IMR-90 (cell line): Measurements from ENCODE around the gene DNAJB2. TPM values are rescaled to one million over a fixed set of nuclear protein-coding genes. Genes with fewer than 3 reads are reported as not detected.

Experiments
- ATAC-seq: fragments of 200-7000 bp; cut with Tn5 transposase; 2 replicates; pipeline ENCODE4 v1.9.1; 2020; ENCODE audit warnings: low read depth, mild to moderate bottlenecking, moderate library complexity
- BruUV-seq: library from RNA; stranded (reverse); fragments of 400-500 nt; replicated peaks from 2 replicates; lab custom pipeline; 2021; lab: Mats Ljungman, UMichigan
- CTCF ChIA-PET: fragments of 300-600 bp; formaldehyde crosslinking; extraction: SDS; loops from one replicate; lab custom pipeline; 2021; ENCODE audit warnings: antibody characterized with exemption; lab: Yijun Ruan, JAX
- POLR2A ChIA-PET: fragments of 300-600 bp; sonication (Branson Sonifier 250); formaldehyde crosslinking; loops from one replicate; lab custom pipeline; 2022; ENCODE audit warnings: antibody characterized with exemption; ENCODE audit not compliant: unreplicated experiment; lab: Charles Lee
- DNase-seq: peaks from one replicate; pipeline ENCODE4 v3.0.0; 2013
- H2AFZ ChIP-seq: replicated peaks from 2 replicates; pipeline ENCODE3; 2013; ENCODE audit warnings: low read length, mild to moderate bottlenecking; ENCODE audit not compliant: poor library complexity
- H2AK5ac ChIP-seq: 2 replicates; pipeline ENCODE4 v1.6.1; 2013; ENCODE audit warnings: low read depth, low read length, inconsistent platforms
- H2AK9ac ChIP-seq: replicated peaks from 2 replicates; pipeline ENCODE3; 2013; ENCODE audit warnings: mild to moderate bottlenecking, low read depth, low read length, moderate library complexity; ENCODE audit not compliant: poor library complexity
- H2BK120ac ChIP-seq: 2 replicates; pipeline ENCODE4 v1.6.1; 2013; ENCODE audit warnings: low read depth, low read length, inconsistent platforms
- H2BK15ac ChIP-seq: 3 replicates; pipeline ENCODE4 v1.6.1; 2013; ENCODE audit warnings: low read depth, low read length, inconsistent platforms
- H2BK20ac ChIP-seq: 2 replicates; pipeline ENCODE4 v1.6.1; 2013; ENCODE audit warnings: low read depth, mild to moderate bottlenecking, inconsistent platforms, low read length, moderate library complexity
- H2BK5ac ChIP-seq: 2 replicates; pipeline ENCODE4 v1.6.1; 2013; ENCODE audit warnings: mild to moderate bottlenecking, low read depth, low read length, inconsistent platforms; ENCODE audit not compliant: poor library complexity, severe bottlenecking
- H3K14ac ChIP-seq: replicated peaks from 2 replicates; pipeline ENCODE4 v1.6.1; 2013; ENCODE audit warnings: low read depth, low read length, inconsistent platforms
- H3K18ac ChIP-seq: 2 replicates; pipeline ENCODE4 v1.6.1; 2013; ENCODE audit warnings: low read depth, low read length, control low read depth
- H3K23ac ChIP-seq: 2 replicates; pipeline ENCODE4 v1.6.1; 2013; ENCODE audit warnings: low read depth, low read length, inconsistent platforms
- H3K27ac ChIP-seq: 2 replicates; pipeline ENCODE4 v1.5.1; 2013; ENCODE audit warnings: mild to moderate bottlenecking, control low read depth, low read length; ENCODE audit not compliant: insufficient read depth
- H3K27me3 ChIP-seq: 2 replicates; pipeline ENCODE4 v1.6.1; 2013; ENCODE audit warnings: low read length; ENCODE audit not compliant: control insufficient read depth, insufficient read depth
- H3K36me3 ChIP-seq: 2 replicates; pipeline ENCODE4 v1.6.1; 2013; ENCODE audit warnings: low read length, mixed read lengths; ENCODE audit not compliant: control insufficient read depth, insufficient read depth
- H3K4ac ChIP-seq: 2 replicates; pipeline ENCODE4 v1.6.1; 2013; ENCODE audit warnings: low read depth, low read length, inconsistent platforms
- H3K4me1 ChIP-seq: 2 replicates; pipeline ENCODE4 v1.6.1; 2013; ENCODE audit warnings: low read length, mixed read lengths; ENCODE audit not compliant: control insufficient read depth, insufficient read depth
- H3K4me2 ChIP-seq: 2 replicates; pipeline ENCODE4 v1.6.1; 2013; ENCODE audit warnings: low read depth, mild to moderate bottlenecking, control low read depth, low read length, moderate library complexity
- H3K4me3 ChIP-seq: 2 replicates; pipeline ENCODE4 v1.5.1; 2013; ENCODE audit warnings: low read depth, mild to moderate bottlenecking, control low read depth, low read length, moderate library complexity; ENCODE audit not compliant: insufficient read depth
- H3K56ac ChIP-seq: 2 replicates; pipeline ENCODE4 v1.6.1; 2013; ENCODE audit warnings: low read length, inconsistent platforms; ENCODE audit not compliant: insufficient read depth; ENCODE audit errors: extremely low read depth
- H3K79me1 ChIP-seq, 2 experiments: 2 replicates each; pipeline ENCODE4 v1.6.1; 2013; ENCODE audit warnings: low read length in 2 of 2, inconsistent platforms in 1 of 2, low read depth in 1 of 2
- H3K9ac ChIP-seq: 2 replicates; pipeline ENCODE4 v1.6.1; 2013; ENCODE audit warnings: low read depth, low read length, control low read depth
- H3K9me1 ChIP-seq: 2 replicates; pipeline ENCODE4 v1.6.1; 2013; ENCODE audit warnings: low read length, inconsistent platforms; ENCODE audit not compliant: insufficient read depth
- H3K9me3 ChIP-seq: 2 replicates; pipeline ENCODE4 v1.6.1; 2013; ENCODE audit warnings: low read length; ENCODE audit not compliant: control insufficient read depth, insufficient read depth
- H4K20me1 ChIP-seq: 2 replicates; pipeline ENCODE4 v1.6.1; 2013; ENCODE audit warnings: low read length, inconsistent platforms; ENCODE audit not compliant: insufficient read depth
- H4K5ac ChIP-seq: 2 replicates; pipeline ENCODE4 v1.6.1; 2013; ENCODE audit warnings: mild to moderate bottlenecking, low read depth, low read length, control low read depth
- H4K8ac ChIP-seq, 2 experiments: 2 replicates each; pipeline ENCODE4 v1.6.1; 2013; ENCODE audit warnings: low read depth in 2 of 2, low read length in 2 of 2, control low read depth in 1 of 2, inconsistent platforms in 1 of 2
- H4K91ac ChIP-seq: 2 replicates; pipeline ENCODE4 v1.6.1; 2013; ENCODE audit warnings: low read depth, low read length, inconsistent platforms; ENCODE audit not compliant: insufficient read depth
- BHLHE40 ChIP-seq: fragments of 150-350 bp; IDR thresholded peaks from 2 replicates; pipeline ENCODE4 v1.6.1; 2016; ENCODE audit warnings: mild to moderate bottlenecking, low read depth, low read length
- CHD1 ChIP-seq: IDR thresholded peaks from 2 replicates; pipeline ENCODE4 v1.6.1; 2012; ENCODE audit warnings: low read depth, low read length, improper control_type of control experiment
- POLR2A ChIP-seq: IDR thresholded peaks from 2 replicates; pipeline ENCODE4 v1.6.1; 2012; ENCODE audit warnings: mild to moderate bottlenecking, low read depth, low read length
- RAD21 ChIP-seq: IDR thresholded peaks from 2 replicates; pipeline ENCODE4 v1.6.1; 2012; ENCODE audit warnings: low read length, improper control_type of control experiment
- RCOR1 ChIP-seq: IDR thresholded peaks from 2 replicates; pipeline ENCODE4 v1.6.1; 2012; ENCODE audit warnings: mild to moderate bottlenecking, low read length, improper control_type of control experiment; ENCODE audit not compliant: insufficient replicate concordance
- RFX5 ChIP-seq: IDR thresholded peaks from 2 replicates; pipeline ENCODE4 v1.8.0; 2012; ENCODE audit warnings: low read depth, mild to moderate bottlenecking, low read length, moderate library complexity
- SMC3 ChIP-seq: fragments of 150-350 bp; IDR thresholded peaks from 2 replicates; pipeline ENCODE4 v1.6.1; 2016; ENCODE audit warnings: low read depth, mild to moderate bottlenecking, antibody characterized with exemption, low read length, moderate library complexity
- WGBS, 2 experiments: methylation state at CpG; one replicate each; pipeline versions ENCODE4 v1.1.5 to v1.1.7; 2013; ENCODE audit warnings: missing lambda C conversion rate in 2 of 2; ENCODE audit not compliant: insufficient read length in 1 of 2; ENCODE audit errors: extremely low coverage in 2 of 2; 5-methylcytosine and 5-hydroxymethylcytosine counted together
- dilution Hi-C: fragments of 300-500 bp; cut with HindIII; formaldehyde crosslinking; loops from one replicate; pipeline ENCODE4 v1.14.3; 2018; ENCODE audit warnings: low sequenced_read_pairs; ENCODE audit not compliant: unreplicated experiment
- in situ Hi-C: fragments of 300-500 bp; cut with MboI; formaldehyde crosslinking; loops from 3 replicates; pipeline ENCODE4 v1.14.3; 2019; ENCODE audit warnings: low sequenced_read_pairs, inconsistent platforms, mixed read lengths
- intact Hi-C: fragments of 100-400 bp; cut with micrococcal nuclease; formaldehyde crosslinking; loops from 2 replicates; pipeline ENCODE4 v1.10.0; 2022
- polyA plus RNA-seq, 3 experiments: library from polyadenylated mRNA; depleted of rRNA; stranded (reverse); fragments of >200 nt; gene quantifications; 2 replicates each; pipeline ENCODE4 v1.2.3, GENCODE V29; 2012; ENCODE audit warnings: low replicate concordance in 1 of 3
- total RNA-seq: library from RNA; depleted of rRNA; stranded (reverse); fragments of >200 nt; gene quantifications from 2 replicates; pipeline ENCODE4 v1.2.3, GENCODE V29; 2012
- TF ChIP-seq, protein P1 (sequence below): fragments of 150-350 bp; IDR thresholded peaks from 2 replicates; pipeline ENCODE4 v1.6.1; 2017; ENCODE audit warnings: mild to moderate bottlenecking, antibody characterized with exemption, low read length, low read depth
- TF ChIP-seq, protein P2 (sequence below): conservative IDR thresholded peaks from 2 replicates; pipeline ENCODE4 v1.5.1; 2012; ENCODE audit warnings: mild to moderate bottlenecking, low read depth, low read length, improper control_type of control experiment

DNAJB2 gene
- total and polyA plus RNA-seq, 2 of the 4 experiments (the other 2 are of a cell fraction), result 30.6 to 45.8 TPM

DNA sequence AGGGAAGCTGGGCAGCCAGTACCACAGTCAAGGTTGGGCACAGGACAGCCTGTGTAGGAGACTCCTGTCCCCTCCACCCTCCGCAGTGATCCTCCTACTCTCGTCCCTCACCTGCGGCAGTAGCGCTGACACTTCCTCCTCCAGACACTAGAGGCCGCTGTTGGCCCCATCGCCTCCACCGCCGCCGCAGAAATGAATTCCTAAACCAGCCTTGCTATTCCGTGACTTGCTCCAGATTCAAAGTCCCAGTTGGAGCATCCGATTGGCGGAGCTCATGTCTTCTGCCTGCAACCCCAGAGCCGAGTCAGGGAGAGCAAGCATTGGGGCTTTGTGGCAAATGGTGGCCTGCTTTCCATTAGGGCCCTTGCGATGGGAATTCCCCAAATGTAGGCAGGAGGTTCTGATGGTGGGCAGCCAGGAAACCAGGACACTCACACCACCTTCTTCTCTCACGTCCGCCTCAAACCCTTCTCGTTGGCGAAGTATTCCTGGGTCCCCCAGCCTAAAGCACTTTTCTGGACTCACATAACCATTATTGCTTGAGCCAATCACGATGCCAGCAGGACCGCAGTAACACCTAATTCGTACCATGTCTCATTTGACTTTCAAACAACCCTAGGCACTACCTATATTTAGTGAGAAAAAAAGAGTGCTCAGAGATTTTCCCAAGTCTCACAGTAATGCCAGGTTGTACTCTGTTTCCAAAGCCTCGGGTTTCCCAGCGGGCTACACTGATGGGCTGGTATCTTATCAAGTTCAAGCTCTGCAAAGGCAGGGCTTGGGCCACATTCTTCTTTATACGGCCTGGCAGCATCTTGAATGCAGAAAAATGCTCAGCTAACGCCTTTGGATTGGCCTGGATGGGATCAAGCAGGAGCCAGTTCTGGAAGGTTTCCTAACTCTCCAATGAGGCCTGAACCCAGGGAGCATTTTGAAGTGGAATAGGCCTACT lies 1.2 kb upstream of the DNAJB2 start:
- Histone ChIP-seq H3K4me1 (peaks cover 22% of the 10 kb centered on the region), H3K79me1 (peaks cover 16 to 30% of the 10 kb centered on the region in 2 experiments), H3K4me2 (peak overlapping the region; percentile 67), H3K9me3 (no peaks in the 10 kb centered on the region), H3K4me3 (no peak overlapping the region), H2AK9ac (peak overlapping the region; percentile 90), H2BK20ac (peak overlapping the region; percentile 91), H3K36me3 (peaks cover 23% of the 10 kb centered on the region), H2BK15ac (peak overlapping the region; percentile 72; the same call in 2 of the 3 replicates), H3K4ac (peak overlapping the region; percentile 85), H3K56ac (no peak overlapping the region; the same call in 1 of the 2 replicates), H3K18ac (peak overlapping the region; percentile 68), H3K9me1 (peaks cover 17% of the 10 kb centered on the region), H2BK5ac (peak overlapping the region; percentile 77), H3K14ac (peak overlapping the region; percentile 88), H3K27me3 (no peaks in the 10 kb centered on the region), H4K91ac (peak overlapping the region; percentile 67), H2BK120ac (peak overlapping the region; percentile 96), H4K8ac (peak overlapping the region; percentile 87), H2AK5ac (peak overlapping the region; percentile 96), H3K9ac (peak overlapping the region; percentile 41), H4K20me1 (no peaks in the 10 kb centered on the region), H4K5ac (peak overlapping the region; percentile 90), H3K23ac (peak overlapping the region; percentile 83), H3K27ac (peak overlapping the region; percentile 73), H2AFZ (peak overlapping the region; percentile 96)
- in situ Hi-C loops, result no loop called here
- intact Hi-C loops, result loop anchor here (1.0 to 5.0 kb wide), 3 partner anchors 16 to 101 kb away; partner anchors contain the start of genes ABCB6, CNPPD1 and RETREG2
- POLR2A ChIA-PET, result interaction anchor here (0.6 kb wide), 1 partner anchor 42 kb away, joined by 8 read pairs; no protein-coding TSS in a partner anchor
- CTCF ChIA-PET, result interaction anchor here (0.6 to 3.2 kb wide), 13 partner anchors 8 to 101 kb away, joined by 3 to 29 read pairs (median 4); partner anchors contain the start of gene CNPPD1
- BruUV-seq, result no TSS peak
- peak; percentile 3 for ATAC-seq
- peak; percentile 80 for DNase-seq
- 21% methylated on average over 13 of the region's 25 CpGs; no CpG with 5 or more reads in 1 of the 2 experiments for WGBS, 2 experiments
- dilution Hi-C loops, result no loop called here
- no peak for TF ChIP-seq BHLHE40
- no peak for TF ChIP-seq RCOR1
- TF ChIP-seq SMC3, result peak; percentile 78
- no peak for TF ChIP-seq RFX5
- TF ChIP-seq, protein P1, sequence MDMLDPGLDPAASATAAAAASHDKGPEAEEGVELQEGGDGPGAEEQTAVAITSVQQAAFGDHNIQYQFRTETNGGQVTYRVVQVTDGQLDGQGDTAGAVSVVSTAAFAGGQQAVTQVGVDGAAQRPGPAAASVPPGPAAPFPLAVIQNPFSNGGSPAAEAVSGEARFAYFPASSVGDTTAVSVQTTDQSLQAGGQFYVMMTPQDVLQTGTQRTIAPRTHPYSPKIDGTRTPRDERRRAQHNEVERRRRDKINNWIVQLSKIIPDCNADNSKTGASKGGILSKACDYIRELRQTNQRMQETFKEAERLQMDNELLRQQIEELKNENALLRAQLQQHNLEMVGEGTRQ, result peak; percentile 14; the same call in 1 of the 2 replicates
- TF ChIP-seq RAD21, result peak; percentile 82
- peak; percentile 53; the same call in 1 of the 2 replicates for TF ChIP-seq POLR2A
- TF ChIP-seq, protein P2, sequence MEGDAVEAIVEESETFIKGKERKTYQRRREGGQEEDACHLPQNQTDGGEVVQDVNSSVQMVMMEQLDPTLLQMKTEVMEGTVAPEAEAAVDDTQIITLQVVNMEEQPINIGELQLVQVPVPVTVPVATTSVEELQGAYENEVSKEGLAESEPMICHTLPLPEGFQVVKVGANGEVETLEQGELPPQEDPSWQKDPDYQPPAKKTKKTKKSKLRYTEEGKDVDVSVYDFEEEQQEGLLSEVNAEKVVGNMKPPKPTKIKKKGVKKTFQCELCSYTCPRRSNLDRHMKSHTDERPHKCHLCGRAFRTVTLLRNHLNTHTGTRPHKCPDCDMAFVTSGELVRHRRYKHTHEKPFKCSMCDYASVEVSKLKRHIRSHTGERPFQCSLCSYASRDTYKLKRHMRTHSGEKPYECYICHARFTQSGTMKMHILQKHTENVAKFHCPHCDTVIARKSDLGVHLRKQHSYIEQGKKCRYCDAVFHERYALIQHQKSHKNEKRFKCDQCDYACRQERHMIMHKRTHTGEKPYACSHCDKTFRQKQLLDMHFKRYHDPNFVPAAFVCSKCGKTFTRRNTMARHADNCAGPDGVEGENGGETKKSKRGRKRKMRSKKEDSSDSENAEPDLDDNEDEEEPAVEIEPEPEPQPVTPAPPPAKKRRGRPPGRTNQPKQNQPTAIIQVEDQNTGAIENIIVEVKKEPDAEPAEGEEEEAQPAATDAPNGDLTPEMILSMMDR, result peak; percentile 97
- TF ChIP-seq CHD1, result no peak
